NCI-H526 (cell line): ENCODE data around the gene STX19.

Source experiments
- DNase-seq, 2 experiments: peaks; one replicate each; lab custom pipeline; 2025; lab: John Stamatoyannopoulos, UW

The STX19 gene

DNA sequence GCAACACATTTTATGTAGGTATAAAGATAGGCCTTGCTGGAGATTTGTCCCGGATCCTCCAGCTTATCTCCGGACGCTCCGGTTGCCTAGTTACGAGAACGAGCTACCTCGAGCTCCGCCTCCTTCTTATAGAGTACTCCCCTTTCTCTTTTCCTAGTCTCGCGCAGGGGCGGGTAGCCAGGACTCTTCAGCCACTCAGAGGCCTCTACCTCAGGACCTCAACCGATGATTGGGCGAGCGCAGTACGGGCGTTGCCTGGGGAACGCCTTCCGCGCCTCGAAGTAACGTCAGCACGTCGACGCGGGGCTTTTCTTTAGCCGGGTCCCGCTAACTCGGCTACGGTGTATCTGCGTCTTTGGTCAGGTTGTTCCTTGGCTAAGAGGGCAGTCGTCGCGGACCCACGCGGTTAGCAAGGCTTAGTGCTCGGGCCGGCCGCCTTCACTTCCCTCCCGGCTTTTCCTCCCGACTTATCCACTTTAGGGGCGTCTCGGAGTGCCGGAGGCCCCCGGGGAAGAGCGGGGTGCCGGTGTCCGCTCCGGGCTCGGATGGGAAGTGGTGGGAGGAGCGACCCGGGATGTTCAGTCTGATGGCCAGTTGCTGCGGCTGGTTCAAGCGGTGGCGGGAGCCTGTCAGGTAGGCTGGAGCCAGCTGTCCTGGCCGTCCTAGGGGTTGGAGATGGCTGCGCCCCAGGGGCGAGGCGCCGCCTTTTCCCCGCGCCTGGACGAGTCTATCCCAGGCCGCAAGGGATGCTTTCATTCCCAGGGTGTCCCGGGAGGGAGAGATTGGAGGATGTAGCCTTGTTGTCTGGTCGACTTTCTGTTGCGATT is 48.3 kb downstream of the STX19 start, which contains the start of gene ARL13B:
TSS of gene ARL13B (plus strand) at position 306 of the 827 bp plus-strand sequence. CDS start at position 575, 269 bp downstream.
- DNase-seq: peak; percentile 98 to 99

DNA sequence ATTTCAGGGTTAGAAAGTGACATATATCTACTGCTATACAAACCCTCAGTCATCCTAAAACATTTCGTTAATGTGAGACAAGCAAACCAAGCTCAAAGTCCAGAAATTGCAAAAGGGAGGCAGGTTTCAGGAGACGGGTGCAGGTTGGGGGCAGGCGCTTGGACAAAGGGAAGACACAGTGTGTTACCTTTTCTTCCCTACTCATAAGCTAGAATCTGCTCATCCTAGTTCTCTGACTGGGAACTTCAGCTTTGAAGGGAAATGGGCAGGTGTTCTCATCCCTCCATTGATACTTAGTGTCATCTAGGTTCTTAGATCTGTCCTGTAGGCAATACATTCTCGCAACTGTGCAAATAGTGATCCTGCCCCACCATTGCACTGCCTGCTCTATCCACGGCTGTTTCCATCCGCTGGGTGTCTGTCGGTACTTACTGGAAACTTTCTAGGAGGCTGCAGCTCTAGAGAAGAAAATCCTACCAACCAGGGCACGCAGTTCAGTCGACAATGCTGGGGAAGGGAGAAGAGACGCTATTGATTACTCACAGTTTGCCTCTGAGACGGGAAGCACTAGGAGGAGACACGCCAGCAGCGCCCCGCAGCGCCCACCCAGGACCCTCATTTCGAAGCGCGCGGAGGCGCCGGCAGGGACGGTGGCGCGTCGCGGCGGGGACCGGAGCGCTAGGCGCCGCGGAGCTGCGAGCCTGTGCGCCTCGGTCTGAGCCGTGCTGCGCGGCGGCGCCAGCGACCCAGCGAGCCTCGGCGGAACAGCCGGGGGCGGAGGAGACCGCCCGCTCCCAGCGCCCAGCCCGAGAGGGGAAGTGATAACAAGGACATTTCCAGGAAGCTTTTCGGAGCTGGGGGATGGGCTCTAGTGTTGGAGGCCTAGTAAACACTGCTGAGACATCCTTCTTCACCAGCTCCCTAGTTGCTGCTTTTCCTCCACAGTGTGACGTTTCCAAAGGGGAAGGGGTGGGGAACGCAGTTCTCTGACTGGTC is 55.0 kb downstream of the STX19 start, which contains the start of gene PROS1:
TSS of gene PROS1 (minus strand) at position 766 of the 996 bp plus-strand sequence. CDS start at position 619, 147 bp downstream.
- peak; percentile 26 to 66 for DNase-seq

DNA sequence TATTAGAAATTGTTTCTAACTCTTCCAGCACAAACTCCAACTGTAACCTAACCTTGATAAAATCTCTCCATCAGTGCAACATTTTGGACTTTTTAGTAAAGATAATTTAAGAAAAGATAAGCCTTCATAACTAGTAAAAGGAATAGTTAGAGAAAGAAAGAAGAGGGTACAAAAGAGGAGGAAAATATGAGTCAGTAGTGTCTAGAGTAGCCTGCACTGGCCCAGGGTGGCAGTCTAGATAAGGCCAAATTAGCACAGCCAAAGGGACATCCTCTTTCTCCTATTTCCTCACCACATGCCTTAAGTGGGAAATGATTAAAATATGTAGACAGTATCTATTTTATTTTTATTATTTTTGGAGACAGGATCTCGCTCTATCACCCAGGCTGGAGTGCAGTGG is 58.4 kb downstream of the STX19 start:
- no peak for DNase-seq

DNA sequence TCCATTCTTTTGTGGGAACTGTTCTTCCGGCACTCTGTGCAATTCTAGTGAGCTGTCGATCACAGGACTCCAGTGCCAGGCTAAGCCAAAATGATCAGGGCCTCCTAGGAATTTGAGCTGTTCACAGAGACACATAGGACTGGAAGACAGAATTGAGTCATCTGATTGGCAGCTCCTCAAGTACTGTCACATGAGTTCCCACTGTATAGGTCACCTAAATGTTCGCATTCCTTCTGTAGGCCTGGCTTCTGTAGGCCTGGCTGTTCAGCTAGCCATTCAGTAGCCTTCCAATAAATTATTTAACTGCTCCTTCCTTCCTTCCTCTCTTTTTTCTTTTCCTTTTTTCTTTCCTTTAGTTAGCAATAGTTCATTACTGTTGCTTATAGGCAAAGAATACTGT is 59.0 kb downstream of the STX19 start:
- DNase-seq: no peak

GRCh38 chr3:93965106-93965505 is 63.3 kb downstream of the STX19 start:
- DNase-seq: peak in 1 of 2 experiments; percentile 3
